ENCODE results near the gene PPP3CA. TPM values are rescaled to one million over a fixed set of nuclear protein-coding genes. Genes with fewer than 3 reads are reported as not detected.
"Not testable (repeated sequence)": the region's sequence is repeated elsewhere in the genome, so short reads cannot be mapped to it uniquely, and the experiment has no call there.

Gene PPP3CA
- total RNA-seq, 1 donor from 2014 or later, result 38.4 TPM

DNA sequence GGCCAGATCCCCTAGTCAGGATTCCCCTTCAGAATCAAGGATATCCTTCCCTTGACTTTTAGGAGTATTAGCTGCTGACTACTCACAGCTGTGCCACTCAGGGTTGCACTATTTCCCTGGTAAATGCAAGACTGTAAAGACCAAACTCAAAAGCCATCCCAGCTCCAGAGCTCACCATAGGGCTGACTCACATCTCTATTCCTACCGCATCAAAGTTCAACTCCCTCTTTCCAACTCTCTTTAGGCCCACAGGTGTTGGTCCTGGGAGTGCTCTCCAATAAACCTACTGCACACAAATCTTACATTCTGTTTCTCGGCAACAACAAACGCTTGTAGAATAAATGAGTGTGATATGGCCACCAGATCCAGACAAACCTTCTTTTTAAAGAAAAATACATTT is 109.6 kb downstream of the PPP3CA start:
- DNase-seq (ENCODE audit: low spot score), result no peak
- Histone ChIP-seq H3K79me2 (ENCODE audit: low read depth) (peaks cover 41% of the 10 kb centered on the region), H3K4me3 (no peak overlapping the region), H3K27me3 (no peaks in the 10 kb centered on the region), H3K9ac (no peak overlapping the region), H3K36me3 (no peaks in the 10 kb centered on the region), H3K4me2 (no peak overlapping the region), H3K9me3 (ENCODE audit: low read depth) (no peaks in the 10 kb centered on the region), H3K27ac (no peak overlapping the region), H2AFZ (replicated peaks) (no peak overlapping the region), H3F3A (ENCODE audit: low read depth) (no peaks in the 10 kb centered on the region), H4K20me1 (ENCODE audit: low read depth) (peaks cover 5% of the 10 kb centered on the region), H3K4me1 (no peaks in the 10 kb centered on the region)
- no peak overlapping the region for H3K4me3 Mint-ChIP-seq
- TF ChIP-seq EZH2phosphoT487 (IDR thresholded peaks at IDR 0.05), result no peak
- no peak for TF ChIP-seq EZH2 (IDR thresholded peaks at IDR 0.05)
- no peak for TF ChIP-seq CTCF (IDR thresholded peaks at IDR 0.05)
- no peak overlapping the region for H3K27ac Mint-ChIP-seq
- no peaks in the 10 kb centered on the region for H3K9me3 Mint-ChIP-seq
- H3K4me1 Mint-ChIP-seq, result no peaks in the 10 kb centered on the region
- no peaks in the 10 kb centered on the region for H3K36me3 Mint-ChIP-seq
- H3K27me3 Mint-ChIP-seq (ENCODE audit: insufficient read depth, low read depth), result no peaks in the 10 kb centered on the region

GRCh38 chr4:101236097-101236496 is 111.2 kb downstream of the PPP3CA start:
- no peaks in the 10 kb centered on the region for H3K27me3 Mint-ChIP-seq (ENCODE audit: insufficient read depth, low read depth)
- no peaks in the 10 kb centered on the region for H3K27me3 ChIP-seq
- H3K4me1 ChIP-seq, result no peaks in the 10 kb centered on the region
- H3K9me3 Mint-ChIP-seq, result no peaks in the 10 kb centered on the region
- peaks cover 37% of the 10 kb centered on the region for H3K79me2 ChIP-seq (ENCODE audit: low read depth)
- no peak overlapping the region for H3K9ac ChIP-seq
- no peak overlapping the region for H3K4me2 ChIP-seq
- H3K36me3 ChIP-seq, result no peaks in the 10 kb centered on the region
- DNase-seq (ENCODE audit: low spot score), result no peak
- peaks cover 8% of the 10 kb centered on the region for H4K20me1 ChIP-seq (ENCODE audit: low read depth)
- no peak overlapping the region for H3K4me3 ChIP-seq
- H3K36me3 Mint-ChIP-seq, result no peaks in the 10 kb centered on the region
- H3K27ac ChIP-seq, result no peak overlapping the region
- no peaks in the 10 kb centered on the region for H3F3A ChIP-seq (ENCODE audit: low read depth)
- no peak for TF ChIP-seq CTCF (IDR thresholded peaks at IDR 0.05)
- TF ChIP-seq EZH2phosphoT487 (IDR thresholded peaks at IDR 0.05), result no peak
- no peak for TF ChIP-seq EZH2 (IDR thresholded peaks at IDR 0.05)
- H3K9me3 ChIP-seq (ENCODE audit: low read depth), result no peaks in the 10 kb centered on the region
- no peak overlapping the region for H2AFZ ChIP-seq (replicated peaks)
- H3K4me3 Mint-ChIP-seq, result no peak overlapping the region
- no peak overlapping the region for H3K27ac Mint-ChIP-seq
- H3K4me1 Mint-ChIP-seq, result no peaks in the 10 kb centered on the region

GRCh38 chr4:101234141-101234540 is 113.2 kb downstream of the PPP3CA start:
- not testable (repeated sequence) for H3K9me3 ChIP-seq (ENCODE audit: low read depth); H3K4me3 ChIP-seq; H3K4me1 Mint-ChIP-seq; H3K27me3 ChIP-seq; H3K4me1 ChIP-seq; H3K27ac ChIP-seq; H3K9ac ChIP-seq; H3K36me3 ChIP-seq; H3K36me3 Mint-ChIP-seq; H3K4me2 ChIP-seq; DNase-seq (ENCODE audit: low spot score); H3K4me3 Mint-ChIP-seq; H3K27me3 Mint-ChIP-seq (ENCODE audit: insufficient read depth, low read depth); H3K9me3 Mint-ChIP-seq; H3K27ac Mint-ChIP-seq; H3F3A ChIP-seq (ENCODE audit: low read depth); H2AFZ ChIP-seq (replicated peaks)
- Histone ChIP-seq H3K79me2 (ENCODE audit: low read depth) (peaks cover 34% of the 10 kb centered on the region), H4K20me1 (ENCODE audit: low read depth) (peaks cover 13% of the 10 kb centered on the region)

DNA sequence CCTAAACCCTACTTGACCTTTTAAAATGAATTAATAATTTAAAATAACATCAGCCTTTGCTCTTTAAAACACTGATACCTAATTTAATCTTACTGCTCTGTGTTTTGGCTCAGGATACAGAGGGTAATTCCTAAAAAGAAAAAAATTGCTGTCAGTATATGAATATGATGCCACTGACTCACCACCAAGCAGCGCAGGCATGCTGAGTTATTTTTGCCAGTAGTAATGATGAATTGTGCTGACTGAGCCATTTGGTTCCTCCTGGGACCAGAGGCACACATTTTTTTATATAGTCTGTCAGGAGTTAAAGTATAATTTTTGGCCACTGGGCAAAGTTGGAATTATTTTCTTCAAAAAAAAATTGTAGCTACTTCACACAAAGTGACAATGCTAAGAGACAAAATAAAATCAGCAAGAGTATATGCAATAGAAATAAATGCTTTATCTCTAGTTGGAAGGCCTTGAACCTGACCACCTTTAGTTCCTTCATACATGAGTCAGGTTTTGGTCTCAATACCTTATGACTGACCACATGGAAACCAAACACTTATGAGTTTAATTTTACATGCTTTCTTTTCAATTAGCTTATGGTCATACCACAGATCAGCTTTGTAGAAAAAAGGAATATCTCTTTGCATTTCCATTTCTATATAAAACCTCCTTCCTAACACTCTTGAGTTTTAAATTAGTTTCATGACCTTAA is 115.1 kb downstream of the PPP3CA start:
- no peak overlapping the region for H3K4me3 ChIP-seq
- H3F3A ChIP-seq (ENCODE audit: low read depth), result no peaks in the 10 kb centered on the region
- no peaks in the 10 kb centered on the region for H3K4me1 ChIP-seq
- Mint-ChIP-seq H3K4me3 (no peak overlapping the region), H3K27me3 (ENCODE audit: insufficient read depth, low read depth) (no peaks in the 10 kb centered on the region), H3K36me3 (no peaks in the 10 kb centered on the region), H3K4me1 (no peaks in the 10 kb centered on the region), H3K27ac (no peak overlapping the region), H3K9me3 (no peaks in the 10 kb centered on the region)
- no peaks in the 10 kb centered on the region for H3K27me3 ChIP-seq
- peaks cover 45% of the 10 kb centered on the region for H3K79me2 ChIP-seq (ENCODE audit: low read depth)
- no peak for TF ChIP-seq EZH2phosphoT487 (IDR thresholded peaks at IDR 0.05)
- TF ChIP-seq EZH2 (IDR thresholded peaks at IDR 0.05), result no peak
- no peak for TF ChIP-seq CTCF (IDR thresholded peaks at IDR 0.05)
- H3K36me3 ChIP-seq, result no peaks in the 10 kb centered on the region
- no peak overlapping the region for H3K4me2 ChIP-seq
- no peak for DNase-seq (ENCODE audit: low spot score)
- H3K9me3 ChIP-seq (ENCODE audit: low read depth), result no peaks in the 10 kb centered on the region
- peaks cover 13% of the 10 kb centered on the region for H4K20me1 ChIP-seq (ENCODE audit: low read depth)
- no peak overlapping the region for H3K27ac ChIP-seq
- no peak overlapping the region for H3K9ac ChIP-seq
- no peak overlapping the region for H2AFZ ChIP-seq (replicated peaks)

All from neural progenitor cell (in vitro differentiated cells).